ENCODE measurements around the gene MYO1B. TPM values are rescaled to one million over a fixed set of nuclear protein-coding genes. Genes with fewer than 3 reads are reported as not detected.

The MYO1B gene
- total RNA-seq, 2 donors from 2014 or later = 11.6 to 14.7 TPM

- no peak for DNase-seq (ENCODE audit: low spot score)
- TF ChIP-seq, protein P1, sequence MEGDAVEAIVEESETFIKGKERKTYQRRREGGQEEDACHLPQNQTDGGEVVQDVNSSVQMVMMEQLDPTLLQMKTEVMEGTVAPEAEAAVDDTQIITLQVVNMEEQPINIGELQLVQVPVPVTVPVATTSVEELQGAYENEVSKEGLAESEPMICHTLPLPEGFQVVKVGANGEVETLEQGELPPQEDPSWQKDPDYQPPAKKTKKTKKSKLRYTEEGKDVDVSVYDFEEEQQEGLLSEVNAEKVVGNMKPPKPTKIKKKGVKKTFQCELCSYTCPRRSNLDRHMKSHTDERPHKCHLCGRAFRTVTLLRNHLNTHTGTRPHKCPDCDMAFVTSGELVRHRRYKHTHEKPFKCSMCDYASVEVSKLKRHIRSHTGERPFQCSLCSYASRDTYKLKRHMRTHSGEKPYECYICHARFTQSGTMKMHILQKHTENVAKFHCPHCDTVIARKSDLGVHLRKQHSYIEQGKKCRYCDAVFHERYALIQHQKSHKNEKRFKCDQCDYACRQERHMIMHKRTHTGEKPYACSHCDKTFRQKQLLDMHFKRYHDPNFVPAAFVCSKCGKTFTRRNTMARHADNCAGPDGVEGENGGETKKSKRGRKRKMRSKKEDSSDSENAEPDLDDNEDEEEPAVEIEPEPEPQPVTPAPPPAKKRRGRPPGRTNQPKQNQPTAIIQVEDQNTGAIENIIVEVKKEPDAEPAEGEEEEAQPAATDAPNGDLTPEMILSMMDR (IDR thresholded peaks at IDR 0.05) = no peak
These were observed 10.8 kb upstream of the MYO1B start for GRCh38 chr2:191234376-191234775.

DNA sequence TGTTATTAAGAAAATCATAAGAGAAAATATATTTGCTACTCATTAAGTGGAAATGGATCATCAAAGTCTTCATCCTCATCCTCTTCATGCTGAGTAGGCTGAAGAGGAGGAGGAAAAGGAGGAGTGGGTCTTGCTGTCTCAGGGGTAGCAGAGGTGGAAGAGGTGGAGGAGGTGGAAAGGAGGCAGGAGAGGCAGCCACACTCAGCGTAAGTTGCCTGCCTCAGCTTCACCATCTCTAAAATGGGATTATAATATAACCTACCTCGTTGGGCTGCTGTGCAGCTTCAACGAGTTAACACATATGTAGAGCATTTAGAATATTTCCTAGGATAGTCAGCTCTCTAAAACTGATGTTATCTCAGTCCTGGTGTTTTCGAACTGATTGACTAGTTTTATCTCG, 4.3 kb upstream of the MYO1B start:
- Histone ChIP-seq H3K4me1 (no peaks in the 10 kb centered on the region), H3K27me3 (no peaks in the 10 kb centered on the region), H3K4me3 (no peak overlapping the region), H3K27ac (no peak overlapping the region), H3K9me3 (peaks cover 0 to 7% of the 10 kb centered on the region in 2 donors), H3K36me3 (no peaks in the 10 kb centered on the region)
- TF ChIP-seq, protein P1 (IDR thresholded peaks at IDR 0.05) = no peak
- DNase-seq (ENCODE audit: low spot score) = no peak

More at GRCh38 chr2:191234376-191234775, 10.8 kb upstream of the MYO1B start:
- no peaks in the 10 kb centered on the region for H3K9me3 ChIP-seq
- no peak overlapping the region for H3K27ac ChIP-seq
- no peaks in the 10 kb centered on the region for H3K27me3 ChIP-seq
- H3K36me3 ChIP-seq = no peaks in the 10 kb centered on the region
- H3K4me1 ChIP-seq = peaks cover 0 to 10% of the 10 kb centered on the region in 2 donors
- no peak overlapping the region for H3K4me3 ChIP-seq

GRCh38 chr2:191241418-191241817, 3.8 kb upstream of the MYO1B start:
- Histone ChIP-seq H3K36me3 (no peaks in the 10 kb centered on the region), H3K9me3 (peaks cover 0 to 7% of the 10 kb centered on the region in 2 donors), H3K27ac (no peak overlapping the region), H3K4me3 (no peak overlapping the region), H3K4me1 (no peaks in the 10 kb centered on the region), H3K27me3 (no peaks in the 10 kb centered on the region)
- DNase-seq (ENCODE audit: low spot score) = no peak
- TF ChIP-seq, protein P1 (IDR thresholded peaks at IDR 0.05) = no peak

DNA sequence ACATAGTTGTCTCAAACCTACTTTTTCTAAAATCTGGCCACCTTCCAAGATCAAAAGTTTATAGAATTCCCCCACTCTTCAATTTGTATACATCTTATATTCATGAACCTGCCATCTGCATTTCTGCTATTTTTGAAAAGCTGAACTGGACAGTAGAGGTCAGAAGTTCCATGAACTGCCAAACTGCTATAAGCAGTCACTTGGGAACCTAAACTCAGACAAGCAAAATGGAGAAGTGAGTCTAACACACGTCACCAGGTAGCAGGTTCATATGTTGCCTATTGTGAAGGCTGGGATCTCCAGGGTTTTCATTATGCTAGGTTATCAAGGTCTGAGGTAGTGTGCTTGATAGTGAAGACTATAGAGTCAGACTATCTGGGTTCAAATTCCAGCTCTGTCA, 2.0 kb upstream of the MYO1B start:
- no peak for DNase-seq (ENCODE audit: low spot score)
- Histone ChIP-seq H3K9me3 (peaks cover 0 to 7% of the 10 kb centered on the region in 2 donors), H3K27ac (no peak overlapping the region)

DNA sequence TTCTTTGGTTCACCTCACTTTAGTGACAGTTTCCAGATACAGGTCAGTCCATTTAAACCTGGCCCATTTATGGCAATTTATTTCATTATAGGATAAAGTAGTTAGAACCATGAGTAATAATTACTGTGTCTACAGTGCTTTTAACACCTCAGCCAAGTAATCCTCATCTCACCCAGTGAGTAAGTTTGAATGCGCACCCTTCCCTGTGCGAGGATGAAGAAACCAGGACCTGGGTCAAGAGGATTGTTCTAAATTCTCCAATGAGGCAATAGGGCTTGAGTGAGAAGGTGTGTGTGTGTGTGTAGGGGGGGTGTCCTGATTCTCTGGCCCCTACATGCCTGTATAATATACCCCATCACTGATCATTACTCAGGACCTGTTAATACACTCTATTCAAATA, 854 bp upstream of the MYO1B start:
- Histone ChIP-seq H3K27ac (no peak overlapping the region), H3K36me3 (no peaks in the 10 kb centered on the region), H3K4me3 (no peak overlapping the region), H3K27me3 (no peaks in the 10 kb centered on the region), H3K9me3 (peaks cover 0 to 7% of the 10 kb centered on the region in 2 donors), H3K4me1 (peaks cover 0 to 17% of the 10 kb centered on the region in 2 donors)
- DNase-seq (ENCODE audit: low spot score) = no peak
- TF ChIP-seq, protein P1 (IDR thresholded peaks at IDR 0.05) = no peak

More for the DNA sequence above, 2.0 kb upstream of the MYO1B start:
- Histone ChIP-seq H3K27me3 (no peaks in the 10 kb centered on the region), H3K4me3 (no peak overlapping the region), H3K4me1 (peaks cover 0 to 13% of the 10 kb centered on the region in 2 donors), H3K36me3 (no peaks in the 10 kb centered on the region)
- TF ChIP-seq, protein P1 (IDR thresholded peaks at IDR 0.05) = no peak

DNA sequence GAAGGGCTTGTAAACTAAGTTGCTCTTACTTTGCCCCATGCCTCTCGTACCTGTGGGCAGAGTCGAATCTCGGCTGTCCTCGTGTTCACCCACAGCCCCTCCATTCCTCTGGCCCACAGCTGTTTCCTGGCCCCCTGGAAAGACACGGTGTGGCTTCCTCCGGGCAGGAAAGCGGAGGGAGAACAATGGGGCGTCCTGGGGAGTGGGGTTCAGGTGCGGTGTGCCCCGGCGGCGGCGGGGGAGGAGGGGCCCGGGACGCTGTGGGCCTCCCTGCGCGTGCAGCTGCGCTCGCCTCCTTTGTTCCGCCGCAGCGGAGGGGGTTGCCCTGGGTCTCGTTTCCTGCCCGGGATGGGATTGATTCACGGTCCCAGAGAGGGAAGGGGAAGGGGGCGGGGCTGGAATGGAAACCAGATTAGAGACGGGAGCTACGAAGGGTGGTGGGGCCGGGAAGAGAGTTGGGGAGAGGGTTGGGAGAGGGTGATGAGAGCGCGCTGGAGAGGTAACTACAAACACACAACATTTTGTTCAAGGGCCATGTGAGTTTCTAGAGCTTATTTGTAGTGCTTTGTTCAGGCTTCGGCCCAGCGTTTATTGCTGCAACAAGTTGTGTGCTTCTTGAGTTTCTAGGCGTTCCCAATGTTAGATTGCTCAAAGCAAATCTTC, 796 bp downstream of the MYO1B start:
- Histone ChIP-seq H3K27ac (peak overlapping the region; percentile 67 to 83), H3K36me3 (no peaks in the 10 kb centered on the region), H3K9me3 (peaks cover 0 to 7% of the 10 kb centered on the region in 2 donors), H3K4me3 (peak overlapping the region; percentile 60 to 82), H3K4me1 (peaks cover 0 to 17% of the 10 kb centered on the region in 2 donors), H3K27me3 (no peaks in the 10 kb centered on the region)
- TF ChIP-seq, protein P1 (IDR thresholded peaks at IDR 0.05) = no peak
- no peak for DNase-seq (ENCODE audit: low spot score)

All from right atrium auricular region (tissue), 2 donors.